GM12878 (cell line): ENCODE results near the gene USP37. TPM values are rescaled to one million over a fixed set of nuclear protein-coding genes. Genes with fewer than 3 reads are reported as not detected.

Experiments
- ATAC-seq: fragments of 200-7000 bp; cut with Tn5 transposase; 3 replicates; pipeline ENCODE4 v1.9.1; 2020; ENCODE audit warnings: mild to moderate bottlenecking, moderate library complexity
- BruUV-seq: library from RNA; stranded (reverse); fragments of 400-500 nt; replicated peaks from 2 replicates; lab custom pipeline; 2021; lab: Mats Ljungman, UMichigan
- CTCF ChIA-PET: fragments of 300-600 bp; sonication (Branson Sonifier 250); formaldehyde crosslinking; extraction: SDS; loops from one replicate; lab custom pipeline; 2021; ENCODE audit warnings: inconsistent platforms; lab: Yijun Ruan, JAX
- POLR2A ChIA-PET: fragments of 350-600 bp; formaldehyde crosslinking; extraction: SDS; loops from one replicate; lab custom pipeline; 2021; ENCODE audit warnings: inconsistent platforms; lab: Charles Lee
- RAD21 ChIA-PET: fragments of 300-600 bp; sonication (Branson Sonifier 250); formaldehyde crosslinking; loops from one replicate; lab custom pipeline; 2023; ENCODE audit warnings: antibody characterized with exemption; ENCODE audit not compliant: unreplicated experiment; lab: Charles Lee
- SMC1A ChIA-PET: fragments of 300-600 bp; sonication (Branson Sonifier 250); formaldehyde crosslinking; loops from one replicate; lab custom pipeline; 2023; ENCODE audit not compliant: unreplicated experiment, uncharacterized antibody; lab: Charles Lee
- DNase-seq: peaks from one replicate; pipeline ENCODE4 v3.0.0-alpha.2; 2011; ENCODE audit warnings: low read depth, low spot score
- FAIRE-seq: peaks from 3 replicates; lab custom pipeline; 2011; peaks lifted over from hg19 to GRCh38; lab: Jason Lieb, UNC
- H2AFZ ChIP-seq: 2 replicates; pipeline ENCODE4 v1.6.0; 2011; ENCODE audit warnings: low read depth, low read length, control low read depth; ENCODE audit not compliant: control insufficient read depth
- H3K27ac ChIP-seq: 2 replicates; pipeline ENCODE4 v1.5.1; 2011; ENCODE audit warnings: control low read depth; ENCODE audit not compliant: control insufficient read depth, insufficient read depth
- H3K27me3 ChIP-seq, 2 experiments: replicated peaks in 1 of 2; 2 replicates each; pipeline versions ENCODE4 v1.6.0 to v1.6.1; 2011; ENCODE audit warnings: low read length in 1 of 2; ENCODE audit not compliant: control insufficient read depth in 2 of 2, insufficient read depth in 2 of 2
- H3K36me3 ChIP-seq, 2 experiments: 2 replicates each; pipeline ENCODE4 v1.5.1; 2011; ENCODE audit warnings: low read length in 1 of 2; ENCODE audit not compliant: control insufficient read depth in 2 of 2, insufficient read depth in 2 of 2
- H3K4me1 ChIP-seq: 2 replicates; pipeline ENCODE4 v1.6.1; 2011; ENCODE audit warnings: mild to moderate bottlenecking, low read length, moderate library complexity, mixed read lengths; ENCODE audit not compliant: control insufficient read depth, insufficient read depth
- H3K4me2 ChIP-seq: 2 replicates; pipeline ENCODE4 v1.6.0; 2011; ENCODE audit warnings: control low read depth; ENCODE audit not compliant: control insufficient read depth, insufficient read depth
- H3K4me3 ChIP-seq: fragments of 200-600 bp; sonication (generic); 2 replicates; pipeline ENCODE4 v1.5.1; 2016
- H3K79me2 ChIP-seq: 2 replicates; pipeline ENCODE4 v1.6.0; 2011; ENCODE audit warnings: low read length; ENCODE audit not compliant: control insufficient read depth, insufficient read depth
- H3K9ac ChIP-seq: 2 replicates; pipeline ENCODE4 v1.8.0; 2011; ENCODE audit warnings: low read length, control low read depth, mixed read lengths; ENCODE audit not compliant: control insufficient read depth, insufficient read depth
- H3K9me3 ChIP-seq: replicated peaks from 3 replicates; pipeline ENCODE4 v1.5.1; 2011; ENCODE audit warnings: mild to moderate bottlenecking, low read length; ENCODE audit not compliant: control insufficient read depth, insufficient read depth
- H4K20me1 ChIP-seq: 2 replicates; pipeline ENCODE4 v1.6.0; 2011; ENCODE audit not compliant: control insufficient read depth, insufficient read depth
- BHLHE40 ChIP-seq, 2 experiments: fragments of 450-650 bp in 1 of 2; IDR thresholded peaks; 2 replicates each; pipeline ENCODE4 v1.6.1; 2011 to 2017; ENCODE audit warnings: low read depth in 2 of 2, borderline replicate concordance in 1 of 2, improper control_type of control experiment in 1 of 2, low read length in 1 of 2, mild to moderate bottlenecking in 1 of 2
- CBFB ChIP-seq: IDR thresholded peaks from 2 replicates; pipeline ENCODE4 v1.6.1; 2016; ENCODE audit warnings: antibody characterized with exemption, low read depth
- CEBPZ ChIP-seq: fragments of 150-350 bp; IDR thresholded peaks from 2 replicates; pipeline ENCODE4 v1.6.1; 2016; ENCODE audit warnings: low read depth, low read length
- HDAC2 ChIP-seq: fragments of 200-600 bp; sonication (generic); IDR thresholded peaks from 2 replicates; pipeline ENCODE4 v1.6.1; 2017
- MAX ChIP-seq: IDR thresholded peaks from 2 replicates; pipeline ENCODE4 v1.6.1; 2012; ENCODE audit warnings: low read depth, low read length, improper control_type of control experiment
- SMARCA5 ChIP-seq: fragments of 450-650 bp; IDR thresholded peaks from 2 replicates; pipeline ENCODE4 v1.6.1; 2017; ENCODE audit warnings: mild to moderate bottlenecking
- TARDBP ChIP-seq: IDR thresholded peaks from 2 replicates; pipeline ENCODE4 v1.6.1; 2016; ENCODE audit warnings: borderline replicate concordance
- TBL1XR1 ChIP-seq: IDR thresholded peaks from 2 replicates; pipeline ENCODE4 v1.6.1; 2012; ENCODE audit warnings: low read depth, low read length, improper control_type of control experiment
- WGBS: methylation state at CpG from one replicate; pipeline ENCODE4 v1.1.6; 2016; ENCODE audit warnings: low lambda C conversion rate; ENCODE audit not compliant: insufficient replicate concordance, insufficient coverage; ENCODE audit errors: missing lambda C conversion rate; 5-methylcytosine and 5-hydroxymethylcytosine counted together
- in situ Hi-C: fragments of 300-500 bp; cut with MboI; formaldehyde crosslinking; loops from 9 replicates; pipeline ENCODE4 v1.14.3; 2018; ENCODE audit warnings: mixed read lengths
- intact Hi-C: fragments of 100-400 bp; cut with micrococcal nuclease; formaldehyde crosslinking; loops from one replicate; pipeline ENCODE4 v1.14.2; 2022; ENCODE audit not compliant: unreplicated experiment
- polyA plus RNA-seq, 11 experiments: library from polyadenylated mRNA; depleted of rRNA in 4 of 11; unstranded in 6 of 11; stranded (reverse) in 5 of 11; fragments of >200 nt; fragmentation: Nextera tagmentation in 4 of 11; fragmentation: Illumina TruSeq in 1 of 11; extraction: Ambion mirVana in 4 of 11; extraction: Trizol in 1 of 11; gene quantifications; 1 replicate in 1 of 11; 2 replicates in 10 of 11; pipeline versions ENCODE4 v1.2.1 to v1.2.3, GENCODE V29; 2011 to 2016; ENCODE audit warnings: inconsistent platforms in 2 of 11, missing spikeins in 2 of 11, low read depth in 1 of 11
- total RNA-seq, 4 experiments: library from RNA; depleted of rRNA in 3 of 4; stranded (reverse); fragments of >200 nt in 3 of 4; fragmentation: Illumina TruSeq in 1 of 4; extraction: Trizol in 1 of 4; gene quantifications; 2 replicates each; pipeline versions ENCODE4 v1.2.1 to v1.2.3, GENCODE V29; 2013 to 2021

The USP37 gene
- total and polyA plus RNA-seq, 10 of the 15 experiments (the other 5 are each of a cell fraction or from before 2014, with no cell fraction given) = 2.8 to 16.0 (median 10.4) TPM

GRCh38 chr2:218501665-218502064, 66.5 kb downstream of the USP37 start:
- no peak for FAIRE-seq
- H3K9ac ChIP-seq = no peak overlapping the region
- H3K27ac ChIP-seq = no peak overlapping the region
- RAD21 ChIA-PET = no interaction called here
- in situ Hi-C loops (no loop called here), intact Hi-C loops (no loop called here)
- CTCF ChIA-PET = interaction anchor here (1.3 to 1.4 kb wide), 2 partner anchors 10 to 15 kb away, joined by 3 read pairs; no protein-coding TSS in a partner anchor
- WGBS = 70% methylated on average over 2 of the region's 2 CpGs
- no peaks in the 10 kb centered on the region for H3K9me3 ChIP-seq
- no peak overlapping the region for H3K4me3 ChIP-seq
- no peaks in the 10 kb centered on the region for H3K4me1 ChIP-seq
- SMC1A ChIA-PET = interaction anchor here (0.9 to 1.2 kb wide), 3 partner anchors 26 to 32 kb away, joined by 3 read pairs; no protein-coding TSS in a partner anchor
- TF ChIP-seq TBL1XR1 = no peak
- TF ChIP-seq TARDBP = no peak
- no peak for TF ChIP-seq BHLHE40 (IDR thresholded peaks at IDR 0.05; ENCODE audit: borderline replicate concordance in 1 of 2, low read depth in 2 of 2, low read length in 1 of 2)
- TF ChIP-seq MAX = no peak
- no peak for TF ChIP-seq HDAC2
- TF ChIP-seq CBFB = no peak
- no peak for TF ChIP-seq CEBPZ
- TF ChIP-seq SMARCA5 = no peak
- H3K27me3 ChIP-seq = no peaks in the 10 kb centered on the region
- peaks cover 0 to 6% of the 10 kb centered on the region in 2 experiments; a peak in 3 of 4 replicates for H3K36me3 ChIP-seq
- H2AFZ ChIP-seq = no peak overlapping the region
- no peaks in the 10 kb centered on the region for H3K79me2 ChIP-seq
- no peaks in the 10 kb centered on the region for H4K20me1 ChIP-seq
- no TSS peak for BruUV-seq
- ATAC-seq = no peak
- POLR2A ChIA-PET = no interaction called here
- H3K4me2 ChIP-seq = no peak overlapping the region
- no peak for DNase-seq
